Keratinocyte (primary cell): ENCODE data around the gene PSD2.

Experiments used
- EZH2 ChIP-seq: IDR thresholded peaks from one replicate; pipeline ENCODE4 v1.6.1; 2012; ENCODE audit warnings: inconsistent platforms, mild to moderate bottlenecking, low read length, moderate library complexity
- TF ChIP-seq, protein P1 (sequence below), 3 experiments: IDR thresholded peaks in 1 of 3; conservative IDR thresholded peaks in 1 of 3; optimal IDR thresholded peaks in 1 of 3; 2 replicates in 2 of 3; 3 replicates in 1 of 3; pipeline versions ENCODE3 to v1.5.1; 2011; ENCODE audit warnings: low read length in 3 of 3, mild to moderate bottlenecking in 3 of 3, moderate library complexity in 2 of 3, control low read depth in 1 of 3, inconsistent platforms in 1 of 3; ENCODE audit not compliant: insufficient read depth in 2 of 3; ENCODE audit errors: extremely low read depth in 1 of 3

DNA sequence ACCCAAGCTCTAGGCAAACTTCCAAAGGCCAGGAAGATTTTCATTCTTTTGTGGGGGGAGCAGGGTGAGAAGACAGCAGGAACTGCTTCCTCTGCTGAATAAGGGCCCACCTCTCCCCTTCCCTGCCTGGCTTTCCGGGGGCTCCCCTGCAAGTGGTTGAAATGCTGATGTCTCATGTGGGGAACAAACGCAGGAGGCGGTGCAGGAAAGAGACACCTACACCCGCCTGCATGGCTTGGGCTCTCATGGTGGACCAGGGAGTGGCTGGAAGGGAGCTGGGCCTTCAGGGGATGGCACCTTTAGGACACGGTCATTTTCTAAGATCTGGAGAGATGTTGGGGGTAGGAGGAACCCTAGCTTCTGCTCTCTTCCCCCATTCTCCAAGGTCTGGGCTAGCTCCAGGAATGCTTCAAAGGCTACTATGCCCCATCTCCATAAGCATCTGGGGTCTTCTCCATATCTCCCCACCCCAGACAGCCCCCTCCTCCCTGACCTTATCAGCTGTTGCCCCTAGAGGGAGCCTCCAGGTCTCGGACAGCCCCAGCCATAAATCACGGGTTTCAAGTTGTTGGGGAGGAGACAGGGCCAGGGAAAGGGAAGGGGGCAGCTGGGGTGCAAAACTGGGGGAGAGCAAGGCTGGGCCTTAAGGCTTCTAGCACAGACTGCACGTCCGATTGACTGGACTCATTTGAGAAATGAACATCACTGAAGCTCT, 76.6 kb downstream of the PSD2 start:
- TF ChIP-seq, protein P1, sequence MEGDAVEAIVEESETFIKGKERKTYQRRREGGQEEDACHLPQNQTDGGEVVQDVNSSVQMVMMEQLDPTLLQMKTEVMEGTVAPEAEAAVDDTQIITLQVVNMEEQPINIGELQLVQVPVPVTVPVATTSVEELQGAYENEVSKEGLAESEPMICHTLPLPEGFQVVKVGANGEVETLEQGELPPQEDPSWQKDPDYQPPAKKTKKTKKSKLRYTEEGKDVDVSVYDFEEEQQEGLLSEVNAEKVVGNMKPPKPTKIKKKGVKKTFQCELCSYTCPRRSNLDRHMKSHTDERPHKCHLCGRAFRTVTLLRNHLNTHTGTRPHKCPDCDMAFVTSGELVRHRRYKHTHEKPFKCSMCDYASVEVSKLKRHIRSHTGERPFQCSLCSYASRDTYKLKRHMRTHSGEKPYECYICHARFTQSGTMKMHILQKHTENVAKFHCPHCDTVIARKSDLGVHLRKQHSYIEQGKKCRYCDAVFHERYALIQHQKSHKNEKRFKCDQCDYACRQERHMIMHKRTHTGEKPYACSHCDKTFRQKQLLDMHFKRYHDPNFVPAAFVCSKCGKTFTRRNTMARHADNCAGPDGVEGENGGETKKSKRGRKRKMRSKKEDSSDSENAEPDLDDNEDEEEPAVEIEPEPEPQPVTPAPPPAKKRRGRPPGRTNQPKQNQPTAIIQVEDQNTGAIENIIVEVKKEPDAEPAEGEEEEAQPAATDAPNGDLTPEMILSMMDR (optimal IDR thresholded peaks at IDR 0.05 in 1 of 3, IDR thresholded peaks at IDR 0.05 in 1 of 3, conservative IDR thresholded peaks at IDR 0.05 in 1 of 3; ENCODE audit: extremely low read depth in 1 of 3, insufficient read depth in 2 of 3, low read length in 3 of 3) = peak in 1 of 3 experiments; percentile 23
- TF ChIP-seq EZH2 = no peak
